ENCODE results near the gene C16orf78. TPM values are rescaled to one million over a fixed set of nuclear protein-coding genes. Genes with fewer than 3 reads are reported as not detected.

Gene C16orf78
- not detected in 2 replicates for total RNA-seq

GRCh38 chr16:49373504-49373903, at the start of gene C16orf78:
TSS of gene C16orf78 (plus strand) at chr16:49373804. CDS start at chr16:49373940, 136 bp downstream.

Other genes with a start within 250 kb of the C16orf78 start
- not detected in 2 replicates for gene CBLN1, start 92.0 kb upstream of the C16orf78 start, total RNA-seq

All from myometrial cell (primary cell).